Measurements from ENCODE around the gene RIPK3. TPM values are rescaled to one million over a fixed set of nuclear protein-coding genes. Genes with fewer than 3 reads are reported as not detected.
"Not testable (repeated sequence)": the region's sequence is repeated elsewhere in the genome, so short reads cannot be mapped to it uniquely, and the experiment has no call there.

Gene RIPK3
- total and polyA plus RNA-seq, 4 donors = 1.0 to 2.9 (median 1.9) TPM

DNA sequence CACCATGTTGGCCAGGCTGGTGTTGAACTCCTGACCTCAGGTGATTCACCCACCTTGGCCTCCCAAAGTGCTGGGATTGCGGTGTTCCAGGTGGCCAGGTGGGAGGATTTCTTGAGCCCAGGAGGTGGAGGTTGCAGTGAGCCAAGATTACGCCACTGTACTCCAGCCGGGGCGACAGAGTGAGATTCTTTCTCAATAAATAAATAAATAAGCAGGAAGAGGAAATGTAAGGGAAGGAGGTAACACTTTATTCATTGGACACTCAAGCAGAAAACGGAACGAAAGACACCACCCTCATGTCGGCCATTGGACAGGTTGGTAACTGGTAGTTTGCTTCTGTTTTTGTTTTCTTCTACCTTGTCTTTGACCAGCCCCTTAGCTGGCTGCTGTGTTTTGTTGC, 15.2 kb upstream of the RIPK3 start:
- H3K27me3 ChIP-seq (ENCODE audit: control insufficient read depth in 4 of 4, insufficient read depth in 4 of 4, low read length in 3 of 4) = no peaks in the 10 kb centered on the region

DNA sequence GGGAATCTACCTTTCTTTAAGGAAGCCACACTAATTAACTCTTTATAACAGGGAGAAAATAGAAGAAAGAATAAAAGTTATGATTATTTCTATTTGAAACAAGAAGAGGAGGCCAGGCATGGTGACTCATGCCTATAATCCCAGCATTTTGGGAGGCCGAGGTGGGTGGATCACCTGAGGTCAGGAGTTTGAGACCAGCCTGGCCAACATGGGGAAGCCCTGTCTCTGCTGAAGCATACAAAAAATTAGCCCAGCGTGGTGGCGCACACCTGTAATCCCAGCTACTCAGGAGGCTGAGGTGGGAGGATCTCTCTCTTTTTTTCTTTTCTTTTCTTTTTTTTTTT, 14.7 kb upstream of the RIPK3 start:
- not testable (repeated sequence) for H3K36me3 ChIP-seq (ENCODE audit: control insufficient read depth in 4 of 4, insufficient read depth in 3 of 4, low read depth in 1 of 4, low read length in 3 of 4); H3K27me3 ChIP-seq (ENCODE audit: control insufficient read depth in 4 of 4, insufficient read depth in 4 of 4, low read length in 3 of 4); H3K4me3 ChIP-seq (ENCODE audit: low read depth in 1 of 3, low read length in 3 of 3); DNase-seq (ENCODE audit: low spot score); H3K9ac ChIP-seq (ENCODE audit: low read depth in 1 of 2, low read length in 2 of 2); H3K27ac ChIP-seq (ENCODE audit: low read depth in 1 of 2, low read length in 2 of 2); H3K9me3 ChIP-seq (ENCODE audit: control insufficient read depth in 4 of 4, low read length in 3 of 4); H3K4me1 ChIP-seq (ENCODE audit: control insufficient read depth in 4 of 4, insufficient read depth in 4 of 4, low read length in 3 of 4)
- WGBS = 92% methylated on average over 3 of the region's 3 CpGs

More for the DNA sequence above, 15.2 kb upstream of the RIPK3 start:
- TF ChIP-seq, protein P1, sequence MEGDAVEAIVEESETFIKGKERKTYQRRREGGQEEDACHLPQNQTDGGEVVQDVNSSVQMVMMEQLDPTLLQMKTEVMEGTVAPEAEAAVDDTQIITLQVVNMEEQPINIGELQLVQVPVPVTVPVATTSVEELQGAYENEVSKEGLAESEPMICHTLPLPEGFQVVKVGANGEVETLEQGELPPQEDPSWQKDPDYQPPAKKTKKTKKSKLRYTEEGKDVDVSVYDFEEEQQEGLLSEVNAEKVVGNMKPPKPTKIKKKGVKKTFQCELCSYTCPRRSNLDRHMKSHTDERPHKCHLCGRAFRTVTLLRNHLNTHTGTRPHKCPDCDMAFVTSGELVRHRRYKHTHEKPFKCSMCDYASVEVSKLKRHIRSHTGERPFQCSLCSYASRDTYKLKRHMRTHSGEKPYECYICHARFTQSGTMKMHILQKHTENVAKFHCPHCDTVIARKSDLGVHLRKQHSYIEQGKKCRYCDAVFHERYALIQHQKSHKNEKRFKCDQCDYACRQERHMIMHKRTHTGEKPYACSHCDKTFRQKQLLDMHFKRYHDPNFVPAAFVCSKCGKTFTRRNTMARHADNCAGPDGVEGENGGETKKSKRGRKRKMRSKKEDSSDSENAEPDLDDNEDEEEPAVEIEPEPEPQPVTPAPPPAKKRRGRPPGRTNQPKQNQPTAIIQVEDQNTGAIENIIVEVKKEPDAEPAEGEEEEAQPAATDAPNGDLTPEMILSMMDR (IDR thresholded peaks at IDR 0.05; ENCODE audit: low read depth, low read length, missing input control) = no peak
- TF ChIP-seq RAD21 (IDR thresholded peaks at IDR 0.05) (no peak), FOXA2 (IDR thresholded peaks at IDR 0.05) (no peak), RXRA (IDR thresholded peaks at IDR 0.05) (no peak), FOXA1 (IDR thresholded peaks at IDR 0.05) (no peak), ZBTB33 (IDR thresholded peaks at IDR 0.05) (no peak), SP1 (IDR thresholded peaks at IDR 0.05) (no peak), GABPA (IDR thresholded peaks at IDR 0.05 in 1 of 2, conservative IDR thresholded peaks at IDR 0.05 in 1 of 2) (no peak), NR2F2 (IDR thresholded peaks at IDR 0.05) (no peak), HNF4G (IDR thresholded peaks at IDR 0.05) (no peak), YY1 (IDR thresholded peaks at IDR 0.05) (no peak)
- 78% methylated on average over 7 of the region's 7 CpGs for WGBS
- Histone ChIP-seq H3K4me3 (ENCODE audit: low read depth in 1 of 3, low read length in 3 of 3) (no peak overlapping the region), H3K27ac (ENCODE audit: low read depth in 1 of 2, low read length in 2 of 2) (no peak overlapping the region), H3K9me3 (ENCODE audit: control insufficient read depth in 4 of 4, low read length in 3 of 4) (no peaks in the 10 kb centered on the region), H3K4me1 (ENCODE audit: control insufficient read depth in 4 of 4, insufficient read depth in 4 of 4, low read length in 3 of 4) (peaks cover 0 to 6% (median 2%) of the 10 kb centered on the region in 4 donors), H3K36me3 (ENCODE audit: control insufficient read depth in 4 of 4, insufficient read depth in 3 of 4, low read depth in 1 of 4, low read length in 3 of 4) (no peaks in the 10 kb centered on the region), H3K9ac (ENCODE audit: low read depth in 1 of 2, low read length in 2 of 2) (no peak overlapping the region)
- DNase-seq (ENCODE audit: low spot score) = no peak

DNA sequence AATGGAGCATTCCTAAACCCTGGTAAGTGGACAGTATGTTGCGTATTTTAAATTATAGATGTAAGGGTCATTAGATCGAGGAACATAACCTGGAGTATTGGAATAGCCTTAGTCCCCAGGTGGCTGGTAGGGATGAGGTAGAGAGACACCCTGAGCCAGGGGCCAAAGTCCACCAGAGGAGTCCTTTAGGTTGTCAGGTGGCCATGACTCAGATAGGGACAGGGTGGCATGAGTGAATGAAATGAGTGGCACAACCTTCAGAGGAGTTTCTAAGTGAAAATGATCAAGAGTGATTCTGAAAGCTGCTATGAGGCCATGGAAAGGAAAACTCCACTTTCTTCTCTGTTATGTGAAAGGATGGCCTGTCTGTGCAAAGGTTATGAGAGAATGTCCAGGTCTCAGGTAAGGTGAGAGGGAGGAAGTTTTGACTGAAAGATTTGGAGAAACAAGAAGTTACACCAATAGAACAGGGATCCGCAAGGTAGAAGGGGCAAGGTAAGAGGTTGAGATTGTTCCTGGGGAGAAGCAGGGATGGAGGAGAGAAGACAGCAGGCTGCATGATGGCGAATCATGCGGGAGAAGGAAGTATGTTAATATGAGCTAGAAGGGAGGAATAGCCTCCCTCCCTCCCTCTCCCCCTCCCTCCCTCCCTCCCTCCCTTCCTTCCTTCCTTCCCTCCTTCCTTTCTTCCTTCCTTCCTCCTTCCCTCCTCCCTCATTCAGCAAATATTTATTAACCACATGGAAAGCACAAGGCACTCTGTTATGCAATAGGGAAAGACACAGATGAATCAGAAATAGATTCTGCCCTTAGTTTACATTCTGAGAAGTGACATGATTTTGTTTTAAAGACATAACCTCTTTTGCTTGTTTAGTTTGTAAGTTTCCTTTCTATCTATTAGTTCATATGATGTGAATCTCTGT, 14.0 kb upstream of the RIPK3 start:
- Histone ChIP-seq H3K9ac (ENCODE audit: low read depth in 1 of 2, low read length in 2 of 2) (no peak overlapping the region), H3K9me3 (ENCODE audit: control insufficient read depth in 4 of 4, low read length in 3 of 4) (no peaks in the 10 kb centered on the region), H3K27me3 (ENCODE audit: control insufficient read depth in 4 of 4, insufficient read depth in 4 of 4, low read length in 3 of 4) (no peaks in the 10 kb centered on the region), H3K4me3 (ENCODE audit: low read depth in 1 of 3, low read length in 3 of 3) (no peak overlapping the region), H3K36me3 (ENCODE audit: control insufficient read depth in 4 of 4, insufficient read depth in 3 of 4, low read depth in 1 of 4, low read length in 3 of 4) (no peaks in the 10 kb centered on the region), H3K4me1 (ENCODE audit: control insufficient read depth in 4 of 4, insufficient read depth in 4 of 4, low read length in 3 of 4) (peaks cover 0 to 6% (median 2%) of the 10 kb centered on the region in 4 donors), H3K27ac (ENCODE audit: low read depth in 1 of 2, low read length in 2 of 2) (no peak overlapping the region)
- DNase-seq (ENCODE audit: low spot score) = no peak
- 49% methylated on average over 5 of the region's 5 CpGs for WGBS
- TF ChIP-seq MAX (IDR thresholded peaks at IDR 0.05) (no peak), GABPA (IDR thresholded peaks at IDR 0.05 in 1 of 2, conservative IDR thresholded peaks at IDR 0.05 in 1 of 2) (no peak), ATF3 (IDR thresholded peaks at IDR 0.05) (no peak), HNF4G (IDR thresholded peaks at IDR 0.05) (no peak), NR2F2 (IDR thresholded peaks at IDR 0.05) (no peak), JUND (IDR thresholded peaks at IDR 0.05) (peak in 1 of 2 donors; percentile 42), HNF4A (conservative IDR thresholded peaks at IDR 0.05) (peak; percentile 62 to 70)

All from liver (tissue), 9 donors.